K562 (cell line): ENCODE results near the gene GINS2. TPM values are rescaled to one million over a fixed set of nuclear protein-coding genes. Genes with fewer than 3 reads are reported as not detected.
A peak's percentile ranks its signal among the peaks of the same experiment; 100 is the strongest.

Experiments
- ATAC-seq: fragments of 200-7000 bp; cut with Tn5 transposase; 3 replicates; pipeline ENCODE4 v1.9.1; 2020; ENCODE audit warnings: moderate library complexity
- BruUV-seq: library from RNA; stranded (reverse); fragments of 400-500 nt; replicated peaks from 2 replicates; lab custom pipeline; 2021; lab: Mats Ljungman, UMichigan
- CTCF ChIA-PET: fragments of 300-600 bp; formaldehyde crosslinking; extraction: SDS; loops from one replicate; lab custom pipeline; 2021; ENCODE audit warnings: low intra/inter-chr PET ratio; lab: Yijun Ruan, JAX
- POLR2A ChIA-PET: fragments of 300-600, 350-650 bp; sonication (Branson Sonifier 250); formaldehyde crosslinking; extraction: SDS; loops from one replicate; lab custom pipeline; 2021; ENCODE audit warnings: antibody characterized with exemption, inconsistent platforms; lab: Yijun Ruan, JAX
- DNase-seq, 4 experiments: peaks; one replicate each; pipeline versions ENCODE4 v3.0.0 to v3.0.0-alpha.2; 2011 to 2018; ENCODE audit warnings: low spot score in 3 of 4, mixed read lengths in 3 of 4; ENCODE audit errors: extremely low read depth in 1 of 4
- FAIRE-seq: peaks from 2 replicates; lab custom pipeline; 2011; peaks lifted over from hg19 to GRCh38; lab: Jason Lieb, UNC
- H2AFZ ChIP-seq: 2 replicates; pipeline ENCODE4 v1.6.0; 2011; ENCODE audit warnings: low read depth, low read length, control low read depth, inconsistent platforms
- H3K27ac ChIP-seq: fragments of 200-600 bp; 3 replicates; pipeline ENCODE4 v1.8.0; 2011; ENCODE audit warnings: low read depth, mild to moderate bottlenecking, control low read depth, inconsistent platforms, low read length, moderate library complexity, mixed read lengths; ENCODE audit errors: extremely low read depth
- H3K27me3 ChIP-seq, 2 experiments: fragments of 300-600 bp in 1 of 2; 2 replicates in 1 of 2; 3 replicates in 1 of 2; pipeline versions ENCODE4 v1.6.0 to v1.8.0; 2011; ENCODE audit warnings: inconsistent platforms in 2 of 2, low read length in 2 of 2, mild to moderate bottlenecking in 1 of 2, mixed read lengths in 1 of 2, moderate library complexity in 1 of 2; ENCODE audit not compliant: control insufficient read depth in 2 of 2, insufficient read depth in 2 of 2
- H3K36me3 ChIP-seq: fragments of 300-600 bp; 3 replicates; pipeline ENCODE4 v1.8.0; 2011; ENCODE audit warnings: mild to moderate bottlenecking, low read length, inconsistent platforms; ENCODE audit not compliant: control insufficient read depth, insufficient read depth
- H3K4me1 ChIP-seq, 2 experiments: fragments of 200-600 bp in 1 of 2; replicated peaks in 1 of 2; 2 replicates in 1 of 2; 3 replicates in 1 of 2; pipeline versions ENCODE4 v1.5.1 to v1.8.0; 2011; ENCODE audit warnings: inconsistent platforms in 2 of 2, low read length in 2 of 2, mild to moderate bottlenecking in 1 of 2, mixed read lengths in 1 of 2, moderate library complexity in 1 of 2; ENCODE audit not compliant: control insufficient read depth in 2 of 2, insufficient read depth in 2 of 2
- H3K4me2 ChIP-seq: 2 replicates; pipeline ENCODE4 v1.6.1; 2011; ENCODE audit warnings: low read length, control low read depth, inconsistent platforms, mixed read lengths; ENCODE audit not compliant: insufficient read depth
- H3K4me3 ChIP-seq: fragments of 200-600 bp; sonication (generic), shearing (Covaris generic); 2 replicates; pipeline ENCODE4 v1.5.1; 2016; ENCODE audit warnings: control low read depth, inconsistent platforms
- H3K79me2 ChIP-seq: fragments of 200-600 bp; 3 replicates; pipeline ENCODE4 v1.8.0; 2011; ENCODE audit warnings: low read length, inconsistent platforms; ENCODE audit not compliant: control insufficient read depth, insufficient read depth
- H3K9ac ChIP-seq, 2 experiments: 2 replicates each; pipeline versions ENCODE4 v1.6.0 to v1.6.1; 2011; ENCODE audit warnings: low read depth in 2 of 2, low read length in 2 of 2, control low read depth in 1 of 2, inconsistent platforms in 1 of 2, mild to moderate bottlenecking in 1 of 2, mixed read lengths in 1 of 2; ENCODE audit not compliant: insufficient read depth in 1 of 2
- H3K9me1 ChIP-seq: one replicate; pipeline ENCODE4 v1.6.0; 2011; ENCODE audit warnings: inconsistent platforms, mild to moderate bottlenecking, low read length, moderate library complexity; ENCODE audit not compliant: control insufficient read depth, insufficient read depth
- H3K9me3 ChIP-seq: replicated peaks from 2 replicates; pipeline ENCODE4 v1.5.1; 2011; ENCODE audit warnings: low read depth, low read length, inconsistent platforms; ENCODE audit not compliant: control insufficient read depth, insufficient read depth
- H4K20me1 ChIP-seq: replicated peaks from 2 replicates; pipeline ENCODE4 v1.6.1; 2011; ENCODE audit warnings: low read length, inconsistent platforms, mixed read lengths; ENCODE audit not compliant: control insufficient read depth, insufficient read depth
- CBX1 ChIP-seq: sonication (generic); IDR thresholded peaks from 2 replicates; pipeline ENCODE4 v1.6.1; 2016; ENCODE audit warnings: antibody characterized with exemption, low read depth, mild to moderate bottlenecking
- HDAC1 ChIP-seq, 2 experiments: fragments of 450-650 bp; IDR thresholded peaks; 2 replicates each; pipeline ENCODE4 v1.6.1; 2016 to 2017; ENCODE audit warnings: inconsistent platforms in 1 of 2, mild to moderate bottlenecking in 1 of 2, moderate library complexity in 1 of 2
- NONO ChIP-seq, 2 experiments: fragments of 200-400 bp in 1 of 2; fragments of 450-650 bp in 1 of 2; formaldehyde crosslinking in 1 of 2; IDR thresholded peaks; 2 replicates each; pipeline ENCODE4 v1.6.1; 2017; ENCODE audit warnings: low read depth in 2 of 2, mild to moderate bottlenecking in 2 of 2, moderate library complexity in 2 of 2, low read length in 1 of 2
- POLR2G ChIP-seq: fragments of 200-400 bp; formaldehyde crosslinking; IDR thresholded peaks from 2 replicates; pipeline ENCODE4 v1.6.1; 2017; ENCODE audit warnings: low read depth, mild to moderate bottlenecking, antibody characterized with exemption, low read length, moderate library complexity
- PRDM10 ChIP-seq: fragments of 450-650 bp; IDR thresholded peaks from 2 replicates; pipeline ENCODE4 v1.6.1; 2018; ENCODE audit not compliant: partially characterized antibody
- RBM22 ChIP-seq: fragments of 200-400 bp; formaldehyde crosslinking; IDR thresholded peaks from 2 replicates; pipeline ENCODE4 v1.6.1; 2018; ENCODE audit warnings: low read length, low read depth; ENCODE audit not compliant: poor library complexity, severe bottlenecking
- RFX7 ChIP-seq: fragments of 250-450 bp; sonication (Bioruptor Pico); IDR thresholded peaks from 2 replicates; pipeline ENCODE4 v1.5.1; 2021; ENCODE audit warnings: mild to moderate bottlenecking
- RNF219 ChIP-seq: fragments of 250-450 bp; sonication (Bioruptor Pico); IDR thresholded peaks from 2 replicates; pipeline ENCODE4 v1.5.0; 2022; ENCODE audit warnings: mild to moderate bottlenecking
- WHSC1 ChIP-seq: IDR thresholded peaks from one replicate; pipeline ENCODE4 v1.6.1; 2012; ENCODE audit warnings: low read length, control low read depth, inconsistent platforms
- YY1 ChIP-seq, 3 experiments: IDR thresholded peaks; 2 replicates each; pipeline ENCODE4 v1.6.1; 2011; ENCODE audit warnings: low read length in 2 of 3, mild to moderate bottlenecking in 2 of 3, moderate library complexity in 2 of 3, borderline replicate concordance in 1 of 3, control low read depth in 1 of 3, low read depth in 1 of 3; ENCODE audit not compliant: insufficient read depth in 3 of 3, insufficient replicate concordance in 2 of 3, control insufficient read depth in 1 of 3, insufficient read length in 1 of 3; ENCODE audit errors: extremely low read depth in 1 of 3
- ZBTB9 ChIP-seq: fragments of 450-650 bp; formaldehyde crosslinking; IDR thresholded peaks from 2 replicates; pipeline ENCODE4 v1.4.0; 2020; ENCODE audit warnings: mild to moderate bottlenecking, moderate library complexity
- ZEB2 ChIP-seq: fragments of 450-650 bp; IDR thresholded peaks from 2 replicates; pipeline ENCODE4 v1.6.1; 2016
- ZNF263 ChIP-seq: sonication (generic); formaldehyde crosslinking; IDR thresholded peaks from 2 replicates; pipeline ENCODE4 v1.8.0; 2022; ENCODE audit warnings: mild to moderate bottlenecking, missing genetic modification reagents, borderline replicate concordance
- WGBS: fragments of 100-300 bp; shearing (Covaris generic); methylation state at CpG from one replicate; pipeline ENCODE4 v1.1.6; 2016; ENCODE audit warnings: low coverage, mixed read lengths; ENCODE audit not compliant: insufficient coverage; ENCODE audit errors: missing lambda C conversion rate; 5-methylcytosine and 5-hydroxymethylcytosine counted together
- in situ Hi-C: fragments of 300-500 bp; cut with MboI; formaldehyde crosslinking; loops from 4 replicates; pipeline ENCODE4 v1.15.0; 2018; ENCODE audit warnings: inconsistent platforms, mixed read lengths
- intact Hi-C: fragments of 100-400 bp; cut with micrococcal nuclease; formaldehyde crosslinking; loops from 2 replicates; pipeline ENCODE4 v1.14.2; 2022
- polyA plus RNA-seq, 8 experiments: library from polyadenylated mRNA; depleted of rRNA in 4 of 8; stranded (reverse) in 5 of 8; unstranded in 3 of 8; fragments of >200 nt; fragmentation: Nextera tagmentation in 2 of 8; fragmentation: Illumina TruSeq in 1 of 8; extraction: Ambion mirVana in 2 of 8; extraction: Trizol in 1 of 8; gene quantifications; 2 replicates each; pipeline versions ENCODE4 v1.2.1 to v1.2.3, GENCODE V29; 2011 to 2014; ENCODE audit warnings: inconsistent platforms in 1 of 8, missing spikeins in 1 of 8
- total RNA-seq, 7 experiments: library from RNA; depleted of rRNA in 6 of 7; stranded (reverse); fragments of >200 nt in 6 of 7; fragmentation: Illumina TruSeq in 2 of 7; extraction: Trizol in 2 of 7; gene quantifications; 2 replicates each; pipeline versions ENCODE4 v1.2.1 to v1.2.3, GENCODE V29; 2011 to 2021; ENCODE audit warnings: low replicate concordance in 1 of 7

GINS2 gene
- total and polyA plus RNA-seq, 9 of the 15 experiments (the other 6 are each of a cell fraction or from before 2014, with no cell fraction given): 40.4 to 76.2 (median 44.6) TPM

- in situ Hi-C loops (no loop called here), intact Hi-C loops (no loop called here)
- CTCF ChIA-PET: no interaction called here
- Histone ChIP-seq H3K4me3 (no peak overlapping the region), H3K36me3 (peaks cover 96% of the 10 kb centered on the region), H3K27ac (no peak overlapping the region), H3K4me1 (peaks cover 4 to 54% of the 10 kb centered on the region in 2 experiments; a peak in 4 of 5 replicates), H2AFZ (no peak overlapping the region), H3K79me2 (peaks cover 50% of the 10 kb centered on the region), H3K4me2 (no peak overlapping the region), H4K20me1 (peaks cover 50% of the 10 kb centered on the region), H3K9me3 (no peaks in the 10 kb centered on the region), H3K9me1 (peaks cover 8% of the 10 kb centered on the region), H3K9ac (no peak overlapping the region), H3K27me3 (no peaks in the 10 kb centered on the region)
- ATAC-seq (no peak), FAIRE-seq (no peak), DNase-seq (no peak)
- WGBS: 94% methylated on average over 10 of the region's 21 CpGs
- TF ChIP-seq RFX7 (CRISPR knock-in tag) (no peak), NONO (IDR thresholded peaks at IDR 0.05; ENCODE audit: low read depth in 2 of 2, low read length in 1 of 2) (no peak), HDAC1 (IDR thresholded peaks at IDR 0.05) (no peak), RBM22 (peak; percentile 95), YY1 (IDR thresholded peaks at IDR 0.05; ENCODE audit: borderline replicate concordance in 1 of 3, control insufficient read depth in 1 of 3, extremely low read depth in 1 of 3, insufficient read depth in 3 of 3, insufficient read length in 1 of 3, insufficient replicate concordance in 2 of 3, low read depth in 1 of 3, low read length in 2 of 3) (no peak), POLR2G (peak; percentile 70), RNF219 (CRISPR knock-in tag) (no peak), ZBTB9 (CRISPR knock-in tag) (no peak), WHSC1 (no peak), ZNF263 (peak; percentile 16; the same call in 1 of the 2 replicates), CBX1 (no peak), PRDM10 (no peak), ZEB2 (no peak)
- no TSS peak for BruUV-seq
- POLR2A ChIA-PET: interaction anchor here (2.4 kb wide), 1 partner anchor 8 kb away, joined by 9 read pairs; no protein-coding TSS in a partner anchor
Observed at GRCh38 chr16:85657267-85657650, 31.5 kb downstream of the GINS2 start.
